ENCODE results near the gene AKAP7. TPM values are rescaled to one million over a fixed set of nuclear protein-coding genes. Genes with fewer than 3 reads are reported as not detected.

Gene AKAP7
- total RNA-seq, 1 donor from 2014 or later: 4.6 TPM

DNA sequence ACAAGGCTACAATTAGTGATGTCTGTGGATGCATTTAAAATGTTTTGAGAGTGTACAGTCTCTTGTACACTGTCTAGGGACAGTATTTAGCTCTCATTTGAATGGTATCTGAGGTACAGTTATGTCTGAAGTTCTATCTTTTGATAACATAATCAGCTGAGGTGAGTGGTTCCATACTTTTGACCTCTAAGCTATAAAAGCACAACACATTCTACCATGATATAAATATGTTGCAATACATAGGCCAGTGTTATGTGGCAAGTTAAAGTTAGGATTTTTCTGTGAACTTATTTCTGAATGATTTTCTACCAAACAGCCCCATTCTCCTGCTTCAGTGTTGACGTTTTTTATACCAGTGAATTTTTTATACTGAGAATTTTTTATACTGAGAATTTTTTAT is 77.6 kb downstream of the AKAP7 start:
- no peak overlapping the region for H3K9ac ChIP-seq (ENCODE audit: low read length)
- no peaks in the 10 kb centered on the region for H3K4me1 ChIP-seq (ENCODE audit: insufficient read depth, low read length)
- no peaks in the 10 kb centered on the region for H3K79me2 ChIP-seq (ENCODE audit: insufficient read depth, low read length)
- H3K4me2 ChIP-seq (ENCODE audit: low read length): no peak overlapping the region
- no peaks in the 10 kb centered on the region for H3K27me3 Mint-ChIP-seq (ENCODE audit: low read depth, unreplicated experiment)
- peaks cover 2% of the 10 kb centered on the region for H3K36me3 Mint-ChIP-seq (ENCODE audit: low read depth, unreplicated experiment)
- TF ChIP-seq, protein P1, sequence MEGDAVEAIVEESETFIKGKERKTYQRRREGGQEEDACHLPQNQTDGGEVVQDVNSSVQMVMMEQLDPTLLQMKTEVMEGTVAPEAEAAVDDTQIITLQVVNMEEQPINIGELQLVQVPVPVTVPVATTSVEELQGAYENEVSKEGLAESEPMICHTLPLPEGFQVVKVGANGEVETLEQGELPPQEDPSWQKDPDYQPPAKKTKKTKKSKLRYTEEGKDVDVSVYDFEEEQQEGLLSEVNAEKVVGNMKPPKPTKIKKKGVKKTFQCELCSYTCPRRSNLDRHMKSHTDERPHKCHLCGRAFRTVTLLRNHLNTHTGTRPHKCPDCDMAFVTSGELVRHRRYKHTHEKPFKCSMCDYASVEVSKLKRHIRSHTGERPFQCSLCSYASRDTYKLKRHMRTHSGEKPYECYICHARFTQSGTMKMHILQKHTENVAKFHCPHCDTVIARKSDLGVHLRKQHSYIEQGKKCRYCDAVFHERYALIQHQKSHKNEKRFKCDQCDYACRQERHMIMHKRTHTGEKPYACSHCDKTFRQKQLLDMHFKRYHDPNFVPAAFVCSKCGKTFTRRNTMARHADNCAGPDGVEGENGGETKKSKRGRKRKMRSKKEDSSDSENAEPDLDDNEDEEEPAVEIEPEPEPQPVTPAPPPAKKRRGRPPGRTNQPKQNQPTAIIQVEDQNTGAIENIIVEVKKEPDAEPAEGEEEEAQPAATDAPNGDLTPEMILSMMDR (IDR thresholded peaks at IDR 0.05; ENCODE audit: insufficient read depth, low read depth, low read length): no peak
- no peak for TF ChIP-seq EZH2 (IDR thresholded peaks at IDR 0.05; ENCODE audit: insufficient read depth, low read length)
- no peak for DNase-seq (ENCODE audit: low read depth)
- FAIRE-seq: no peak
- H3K9me3 Mint-ChIP-seq (ENCODE audit: unreplicated experiment): no peaks in the 10 kb centered on the region
- H3K4me3 Mint-ChIP-seq (ENCODE audit: unreplicated experiment): no peak overlapping the region
- no peak overlapping the region for H2AFZ ChIP-seq (ENCODE audit: low read depth, low read length)
- H3K36me3 ChIP-seq (ENCODE audit: insufficient read depth, low read length): no peaks in the 10 kb centered on the region
- no peaks in the 10 kb centered on the region for H4K20me1 ChIP-seq (ENCODE audit: insufficient read depth, low read length)
- peaks cover 5% of the 10 kb centered on the region for H3K4me1 Mint-ChIP-seq (ENCODE audit: low read depth, unreplicated experiment)
- no peak overlapping the region for H3K4me3 ChIP-seq (ENCODE audit: insufficient read depth, low read depth, low read length)
- no peak overlapping the region for H3K27ac ChIP-seq (ENCODE audit: low read depth, low read length)
- H3K9me3 ChIP-seq (ENCODE audit: insufficient read depth, low read depth, low read length): no peaks in the 10 kb centered on the region
- no peaks in the 10 kb centered on the region for H3K27me3 ChIP-seq (ENCODE audit: insufficient read depth, low read length)
- H3K27ac Mint-ChIP-seq (ENCODE audit: unreplicated experiment): no peak overlapping the region

DNA sequence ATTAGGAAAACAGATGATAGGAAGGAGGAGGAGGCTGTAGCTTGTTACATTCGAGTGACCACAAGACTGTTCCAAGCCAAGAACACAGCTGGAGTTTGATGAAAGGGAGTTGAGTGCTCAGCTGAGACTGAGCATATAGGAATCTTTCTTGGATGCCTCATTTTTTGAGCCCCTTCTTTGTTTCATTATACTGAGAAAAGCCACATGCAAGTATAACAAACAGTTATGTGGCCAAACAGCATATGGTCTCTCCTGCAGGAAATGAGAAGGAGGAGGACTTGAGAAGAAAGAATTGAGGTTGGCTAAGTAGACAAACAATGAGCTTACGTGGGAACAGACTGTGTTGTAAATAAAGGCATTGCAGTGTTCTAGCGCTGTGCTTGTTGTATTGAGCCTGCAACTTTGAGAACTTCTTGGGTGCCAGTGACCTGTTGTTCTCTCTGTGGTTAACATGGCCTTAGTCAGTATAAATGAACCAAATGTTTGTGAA is 78.3 kb downstream of the AKAP7 start:
- H3K27ac Mint-ChIP-seq (ENCODE audit: unreplicated experiment): no peak overlapping the region
- no peak overlapping the region for H3K9ac ChIP-seq (ENCODE audit: low read length)
- H3K4me1 Mint-ChIP-seq (ENCODE audit: low read depth, unreplicated experiment): peaks cover 5% of the 10 kb centered on the region
- H3K27me3 ChIP-seq (ENCODE audit: insufficient read depth, low read length): no peaks in the 10 kb centered on the region
- H3K4me3 Mint-ChIP-seq (ENCODE audit: unreplicated experiment): no peak overlapping the region
- H2AFZ ChIP-seq (ENCODE audit: low read depth, low read length): no peak overlapping the region
- no peaks in the 10 kb centered on the region for H3K27me3 Mint-ChIP-seq (ENCODE audit: low read depth, unreplicated experiment)
- no peak overlapping the region for H3K4me3 ChIP-seq (ENCODE audit: insufficient read depth, low read depth, low read length)
- H3K9me3 Mint-ChIP-seq (ENCODE audit: unreplicated experiment): no peaks in the 10 kb centered on the region
- H3K4me1 ChIP-seq (ENCODE audit: insufficient read depth, low read length): no peaks in the 10 kb centered on the region
- H3K4me2 ChIP-seq (ENCODE audit: low read length): no peak overlapping the region
- no peaks in the 10 kb centered on the region for H3K9me3 ChIP-seq (ENCODE audit: insufficient read depth, low read depth, low read length)
- DNase-seq (ENCODE audit: low read depth) (peak; percentile 23), FAIRE-seq (no peak)
- no peaks in the 10 kb centered on the region for H4K20me1 ChIP-seq (ENCODE audit: insufficient read depth, low read length)
- no peaks in the 10 kb centered on the region for H3K79me2 ChIP-seq (ENCODE audit: insufficient read depth, low read length)
- H3K36me3 Mint-ChIP-seq (ENCODE audit: low read depth, unreplicated experiment): peaks cover 2% of the 10 kb centered on the region
- H3K27ac ChIP-seq (ENCODE audit: low read depth, low read length): no peak overlapping the region
- no peaks in the 10 kb centered on the region for H3K36me3 ChIP-seq (ENCODE audit: insufficient read depth, low read length)
- TF ChIP-seq, protein P1 (IDR thresholded peaks at IDR 0.05; ENCODE audit: insufficient read depth, low read depth, low read length): no peak
- TF ChIP-seq EZH2 (IDR thresholded peaks at IDR 0.05; ENCODE audit: insufficient read depth, low read length): no peak

DNA sequence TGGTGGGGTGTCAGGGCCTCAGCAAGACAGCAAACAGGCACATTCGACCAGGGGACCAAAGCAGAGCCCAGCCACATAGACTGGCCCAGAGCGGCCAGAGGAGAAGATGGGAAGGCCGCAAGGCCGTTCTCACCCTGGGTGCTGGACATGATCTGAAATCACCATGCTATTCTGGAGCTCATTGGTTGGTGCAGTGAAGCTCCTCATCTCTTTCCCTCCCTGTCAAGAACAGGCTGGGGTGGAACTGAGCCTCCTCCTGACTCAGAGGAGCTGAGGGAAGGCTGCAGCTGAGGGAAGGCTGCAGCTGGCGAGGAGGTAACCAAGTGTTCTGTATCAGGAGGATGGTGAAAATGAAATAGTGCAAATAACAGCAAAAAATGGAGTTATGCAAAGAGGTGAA is 80.0 kb downstream of the AKAP7 start:
- no peak for FAIRE-seq
- H4K20me1 ChIP-seq (ENCODE audit: insufficient read depth, low read length): no peaks in the 10 kb centered on the region
- no peak overlapping the region for H2AFZ ChIP-seq (ENCODE audit: low read depth, low read length)
- H3K4me2 ChIP-seq (ENCODE audit: low read length): no peak overlapping the region
- no peak overlapping the region for H3K27ac Mint-ChIP-seq (ENCODE audit: unreplicated experiment)
- no peaks in the 10 kb centered on the region for H3K36me3 ChIP-seq (ENCODE audit: insufficient read depth, low read length)
- H3K9ac ChIP-seq (ENCODE audit: low read length): no peak overlapping the region
- peaks cover 5% of the 10 kb centered on the region for H3K4me1 Mint-ChIP-seq (ENCODE audit: low read depth, unreplicated experiment)
- H3K4me3 ChIP-seq (ENCODE audit: insufficient read depth, low read depth, low read length): no peak overlapping the region
- H3K4me3 Mint-ChIP-seq (ENCODE audit: unreplicated experiment): no peak overlapping the region
- H3K36me3 Mint-ChIP-seq (ENCODE audit: low read depth, unreplicated experiment): peaks cover 2% of the 10 kb centered on the region
- H3K9me3 ChIP-seq (ENCODE audit: insufficient read depth, low read depth, low read length): no peaks in the 10 kb centered on the region
- no peak overlapping the region for H3K27ac ChIP-seq (ENCODE audit: low read depth, low read length)
- DNase-seq (ENCODE audit: low read depth): no peak
- H3K9me3 Mint-ChIP-seq (ENCODE audit: unreplicated experiment): no peaks in the 10 kb centered on the region
- H3K27me3 Mint-ChIP-seq (ENCODE audit: low read depth, unreplicated experiment): no peaks in the 10 kb centered on the region
- no peaks in the 10 kb centered on the region for H3K79me2 ChIP-seq (ENCODE audit: insufficient read depth, low read length)
- no peaks in the 10 kb centered on the region for H3K27me3 ChIP-seq (ENCODE audit: insufficient read depth, low read length)
- TF ChIP-seq EZH2 (IDR thresholded peaks at IDR 0.05; ENCODE audit: insufficient read depth, low read length): no peak
- TF ChIP-seq, protein P1 (IDR thresholded peaks at IDR 0.05; ENCODE audit: insufficient read depth, low read depth, low read length): no peak
- H3K4me1 ChIP-seq (ENCODE audit: insufficient read depth, low read length): no peaks in the 10 kb centered on the region
